ENCODE results near the gene PPP2R5C. TPM values are rescaled to one million over a fixed set of nuclear protein-coding genes. Genes with fewer than 3 reads are reported as not detected.

Gene PPP2R5C
- total and polyA plus RNA-seq, 7 experiments from 2014 or later, result 155 to 449 (median 382) TPM

- H3K4me1 ChIP-seq (ENCODE audit: control insufficient read depth in 2 of 2, insufficient read depth in 2 of 2, low read length in 2 of 2), result peaks cover 20 to 21% of the 10 kb centered on the region in 2 donors
- H3K9me3 ChIP-seq (ENCODE audit: control insufficient read depth in 2 of 3, low read length in 3 of 3), result no peaks in the 10 kb centered on the region
- H3K27ac ChIP-seq (ENCODE audit: low read depth, low read length), result peak within 1 kb of the TSS; percentile 88
- peak within 1 kb of the TSS; percentile 76 to 93 (median 91) for H3K27ac Mint-ChIP-seq
- intact Hi-C loops (cut with micrococcal nuclease), result loop anchor here (1.0 to 5.0 kb wide), 12 partner anchors 16 to 473 kb away; partner anchors contain the start of genes HSP90AA1 (in 2 of the 2), WDR20 (in 2 of the 2), CINP (in 1 of the 2) and PPP2R5C (in 1 of the 2)
- peaks cover 33 to 55% (median 50%) of the 10 kb centered on the region in 7 donors for H3K4me1 Mint-ChIP-seq
- no peaks in the 10 kb centered on the region for H3K27me3 ChIP-seq (ENCODE audit: control insufficient read depth in 2 of 2, insufficient read depth in 2 of 2, low read length in 2 of 2)
- ATAC-seq (peak; percentile 94), DNase-seq (peak; percentile 82 to 94 (median 90))
- CTCF ChIA-PET, result interaction anchor here (1.0 kb wide), 1 partner anchor 131 kb away, joined by 3 read pairs; no protein-coding TSS in a partner anchor
- H3K36me3 ChIP-seq (ENCODE audit: control insufficient read depth in 2 of 3, insufficient read depth in 3 of 3, low read length in 3 of 3), result peaks cover 0 to 12% (median 0%) of the 10 kb centered on the region in 3 experiments
- peak within 1 kb of the TSS; percentile 77 for H3K4me3 ChIP-seq (ENCODE audit: low read length)
- H3K36me3 Mint-ChIP-seq, result peaks cover 0 to 7% (median 6%) of the 10 kb centered on the region in 5 donors
- POLR2A ChIA-PET, result interaction anchor here (0.6 to 2.0 kb wide), 8 partner anchors 9 to 124 kb away, joined by 3 to 11 read pairs (median 4); no protein-coding TSS in a partner anchor
- H3K27me3 Mint-ChIP-seq, result peaks cover 0 to 2% (median 0%) of the 10 kb centered on the region in 5 donors
- no peaks in the 10 kb centered on the region for H3K9me3 Mint-ChIP-seq
- peak within 1 kb of the TSS; percentile 85 to 92 (median 90) for H3K4me3 Mint-ChIP-seq
Observed at GRCh38 chr14:101964297-101965180, 203.0 kb downstream of the PPP2R5C start, which contains the start of gene DYNC1H1. Gene DYNC1H1, plus strand, starts transcription at chr14:101964573. Its CDS starts 119 bp downstream, at chr14:101964692.

DNA sequence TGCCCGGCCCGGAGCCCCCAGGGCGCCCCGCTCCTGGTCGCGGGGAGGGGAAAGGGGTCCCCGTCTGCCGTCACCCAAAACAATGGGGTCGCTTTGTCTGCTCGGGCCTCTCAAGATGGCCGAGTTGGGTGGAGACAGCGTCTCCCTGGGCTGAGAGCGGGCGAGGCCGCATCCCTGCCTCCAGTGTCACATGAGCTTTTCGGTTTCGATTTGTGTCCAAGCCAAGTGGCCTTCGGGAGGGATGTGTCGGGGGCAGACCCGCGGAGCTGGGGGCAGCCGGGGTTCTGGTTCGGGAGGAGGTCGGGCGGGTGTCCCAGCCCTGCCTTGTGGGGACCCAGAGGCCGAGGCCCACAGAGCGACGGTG lies 203.7 kb downstream of the PPP2R5C start:
- ATAC-seq (peak; percentile 54), DNase-seq (peak; percentile 38 to 69 (median 46))
- peak overlapping the region; percentile 56 to 93 (median 89) for H3K27ac Mint-ChIP-seq
- POLR2A ChIA-PET, result interaction anchor here (0.8 to 2.0 kb wide), 9 partner anchors 9 to 246 kb away, joined by 3 to 11 read pairs (median 4); no protein-coding TSS in a partner anchor
- H3K36me3 Mint-ChIP-seq, result peaks cover 0 to 10% (median 8%) of the 10 kb centered on the region in 5 donors
- intact Hi-C loops (cut with micrococcal nuclease), result loop anchor here (1.0 to 2.0 kb wide), 3 partner anchors 122 to 397 kb away; partner anchors contain the start of genes CINP (in 1 of the 2), HSP90AA1 (in 1 of the 2) and TECPR2 (in 1 of the 2)
- peaks cover 0 to 2% (median 0%) of the 10 kb centered on the region in 5 donors for H3K27me3 Mint-ChIP-seq
- Histone ChIP-seq H3K4me3 (ENCODE audit: low read length) (peak overlapping the region; percentile 77), H3K27me3 (ENCODE audit: control insufficient read depth in 2 of 2, insufficient read depth in 2 of 2, low read length in 2 of 2) (no peaks in the 10 kb centered on the region), H3K4me1 (ENCODE audit: control insufficient read depth in 2 of 2, insufficient read depth in 2 of 2, low read length in 2 of 2) (peaks cover 20 to 22% of the 10 kb centered on the region in 2 donors), H3K36me3 (ENCODE audit: control insufficient read depth in 2 of 3, insufficient read depth in 3 of 3, low read length in 3 of 3) (peaks cover 0 to 14% (median 0%) of the 10 kb centered on the region in 3 experiments), H3K9me3 (ENCODE audit: control insufficient read depth in 2 of 3, low read length in 3 of 3) (no peaks in the 10 kb centered on the region), H3K27ac (ENCODE audit: low read depth, low read length) (peak overlapping the region; percentile 88)
- H3K4me1 Mint-ChIP-seq, result peaks cover 35 to 61% (median 55%) of the 10 kb centered on the region in 7 donors
- no peaks in the 10 kb centered on the region for H3K9me3 Mint-ChIP-seq
- H3K4me3 Mint-ChIP-seq, result peak overlapping the region; percentile 85 to 92 (median 90)
- CTCF ChIA-PET, result interaction anchor here (0.7 kb wide), 1 partner anchor 133 kb away, joined by 4 read pairs; no protein-coding TSS in a partner anchor

GRCh38 chr14:101965770-101966722 lies 204.5 kb downstream of the PPP2R5C start:
- H3K9me3 ChIP-seq (ENCODE audit: control insufficient read depth in 2 of 3, low read length in 3 of 3), result no peaks in the 10 kb centered on the region
- Mint-ChIP-seq H3K27me3 (peaks cover 0 to 2% (median 0%) of the 10 kb centered on the region in 5 donors), H3K4me3 (peak overlapping the region; percentile 85 to 92 (median 90)), H3K9me3 (no peaks in the 10 kb centered on the region), H3K27ac (peak overlapping the region; percentile 56 to 93 (median 89)), H3K4me1 (peaks cover 33 to 62% (median 54%) of the 10 kb centered on the region in 7 donors), H3K36me3 (peaks cover 0 to 14% (median 8%) of the 10 kb centered on the region in 5 donors)
- H3K4me3 ChIP-seq (ENCODE audit: low read length), result peak overlapping the region; percentile 77
- H3K36me3 ChIP-seq (ENCODE audit: control insufficient read depth in 2 of 3, insufficient read depth in 3 of 3, low read length in 3 of 3), result peaks cover 0 to 14% (median 0%) of the 10 kb centered on the region in 3 experiments
- peaks cover 20 to 22% of the 10 kb centered on the region in 2 donors for H3K4me1 ChIP-seq (ENCODE audit: control insufficient read depth in 2 of 2, insufficient read depth in 2 of 2, low read length in 2 of 2)
- CTCF ChIA-PET, result interaction anchor here (0.6 to 1.6 kb wide), 3 partner anchors 94 to 132 kb away, joined by 4 to 6 read pairs (median 4); no protein-coding TSS in a partner anchor
- intact Hi-C loops (cut with micrococcal nuclease), result loop anchor here (1.0 to 2.0 kb wide), 3 partner anchors 121 to 396 kb away; partner anchors contain the start of genes CINP (in 1 of the 2), HSP90AA1 (in 1 of the 2) and TECPR2 (in 1 of the 2)
- no peak for DNase-seq
- POLR2A ChIA-PET, result interaction anchor here (0.8 to 1.4 kb wide), 8 partner anchors 8 to 247 kb away, joined by 3 to 11 read pairs (median 4); no protein-coding TSS in a partner anchor
- no peak for ATAC-seq
- H3K27me3 ChIP-seq (ENCODE audit: control insufficient read depth in 2 of 2, insufficient read depth in 2 of 2, low read length in 2 of 2), result no peaks in the 10 kb centered on the region
- peak overlapping the region; percentile 88 for H3K27ac ChIP-seq (ENCODE audit: low read depth, low read length)

GRCh38 chr14:101966742-101967141 lies 205.2 kb downstream of the PPP2R5C start:
- H3K4me1 Mint-ChIP-seq, result peaks cover 30 to 60% (median 52%) of the 10 kb centered on the region in 7 donors
- no peak overlapping the region for H3K4me3 ChIP-seq (ENCODE audit: low read length)
- ChIA-PET CTCF (interaction anchor here (0.6 to 1.6 kb wide), 2 partner anchors 129 to 1427 kb away, joined by 3 to 4 read pairs; no protein-coding TSS in a partner anchor), POLR2A (no interaction called here)
- H3K9me3 ChIP-seq (ENCODE audit: control insufficient read depth in 2 of 3, low read length in 3 of 3), result no peaks in the 10 kb centered on the region
- H3K27me3 Mint-ChIP-seq, result no peaks in the 10 kb centered on the region
- H3K27ac Mint-ChIP-seq, result peak overlapping the region in 8 of 9 donors; percentile 15 to 74 (median 52)
- H3K27me3 ChIP-seq (ENCODE audit: control insufficient read depth in 2 of 2, insufficient read depth in 2 of 2, low read length in 2 of 2), result no peaks in the 10 kb centered on the region
- intact Hi-C loops (cut with micrococcal nuclease), result no loop called here
- H3K4me3 Mint-ChIP-seq, result peak overlapping the region in 9 of 10 donors; percentile 32 to 92 (median 63)
- ATAC-seq (no peak), DNase-seq (no peak)
- no peaks in the 10 kb centered on the region for H3K9me3 Mint-ChIP-seq
- H3K36me3 ChIP-seq (ENCODE audit: control insufficient read depth in 2 of 3, insufficient read depth in 3 of 3, low read length in 3 of 3), result peaks cover 0 to 14% (median 0%) of the 10 kb centered on the region in 3 experiments
- peaks cover 20 to 22% of the 10 kb centered on the region in 2 donors for H3K4me1 ChIP-seq (ENCODE audit: control insufficient read depth in 2 of 2, insufficient read depth in 2 of 2, low read length in 2 of 2)
- H3K27ac ChIP-seq (ENCODE audit: low read depth, low read length), result peak overlapping the region; percentile 3
- peaks cover 0 to 14% (median 8%) of the 10 kb centered on the region in 5 donors for H3K36me3 Mint-ChIP-seq

- H3K9me3 ChIP-seq (ENCODE audit: control insufficient read depth in 2 of 3, low read length in 3 of 3), result no peaks in the 10 kb centered on the region
- DNase-seq (no peak), ATAC-seq (no peak)
- peaks cover 22 to 26% of the 10 kb centered on the region in 2 donors for H3K4me1 ChIP-seq (ENCODE audit: control insufficient read depth in 2 of 2, insufficient read depth in 2 of 2, low read length in 2 of 2)
- peak overlapping the region in 4 of 10 donors; percentile 5 to 39 (median 10) for H3K4me3 Mint-ChIP-seq
- no peak overlapping the region for H3K27ac ChIP-seq (ENCODE audit: low read depth, low read length)
- intact Hi-C loops (cut with micrococcal nuclease), result no loop called here
- no peaks in the 10 kb centered on the region for H3K9me3 Mint-ChIP-seq
- peaks cover 44 to 71% (median 64%) of the 10 kb centered on the region in 7 donors for H3K4me1 Mint-ChIP-seq
- CTCF ChIA-PET, result interaction anchor here (0.6 to 0.9 kb wide), 2 partner anchors 10 to 54 kb away, joined by 3 to 4 read pairs; no protein-coding TSS in a partner anchor
- POLR2A ChIA-PET, result interaction anchor here (1.0 kb wide), 1 partner anchor 20 kb away, joined by 3 read pairs; no protein-coding TSS in a partner anchor
- no peaks in the 10 kb centered on the region for H3K27me3 Mint-ChIP-seq
- no peaks in the 10 kb centered on the region for H3K27me3 ChIP-seq (ENCODE audit: control insufficient read depth in 2 of 2, insufficient read depth in 2 of 2, low read length in 2 of 2)
- H3K36me3 Mint-ChIP-seq, result peaks cover 0 to 14% (median 8%) of the 10 kb centered on the region in 5 donors
- H3K4me3 ChIP-seq (ENCODE audit: low read length), result no peak overlapping the region
- H3K36me3 ChIP-seq (ENCODE audit: control insufficient read depth in 2 of 3, insufficient read depth in 3 of 3, low read length in 3 of 3), result peaks cover 0 to 14% (median 0%) of the 10 kb centered on the region in 3 experiments
- peak overlapping the region in 7 of 9 donors; percentile 5 to 72 (median 48) for H3K27ac Mint-ChIP-seq
Observed at GRCh38 chr14:101968186-101968585, 206.7 kb downstream of the PPP2R5C start.

Measured in naive thymus-derived CD4-positive, alpha-beta T cell (primary cell).